Erythroblast (primary cell): Measurements from ENCODE around the gene MUCL3.

Experiments
- GATA1 ChIP-seq: IDR thresholded peaks from 2 replicates; pipeline ENCODE4 v1.6.1; 2011; ENCODE audit warnings: low read depth, mild to moderate bottlenecking, control low read depth, low read length, moderate library complexity
- POLR2A ChIP-seq: IDR thresholded peaks from 2 replicates; pipeline ENCODE4 v1.6.1; 2011; ENCODE audit warnings: mild to moderate bottlenecking, low read length

DNA sequence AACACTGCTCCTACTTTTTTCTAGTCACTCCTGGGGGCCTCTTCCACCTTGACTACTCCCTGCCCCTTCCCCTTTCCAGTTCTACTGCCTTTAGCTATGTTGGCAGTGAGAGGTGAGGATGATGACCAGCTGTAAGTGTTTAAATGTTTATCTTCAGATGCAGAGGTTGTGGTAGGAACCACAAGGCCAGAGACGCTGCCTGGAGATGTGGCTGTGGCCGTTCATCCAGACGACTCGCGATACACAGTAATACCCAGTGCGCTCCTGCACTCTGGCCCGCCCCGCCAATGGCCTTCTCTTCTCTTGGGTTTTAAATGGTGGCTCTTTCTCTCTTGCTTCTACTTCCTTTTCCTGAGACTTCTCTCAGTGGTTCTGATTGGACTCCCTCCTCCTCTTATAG lies 22.1 kb upstream of the MUCL3 start:
- TF ChIP-seq POLR2A (no peak), GATA1 (no peak)
